Measurements from ENCODE around the gene CYB561D2. TPM values are rescaled to one million over a fixed set of nuclear protein-coding genes. Genes with fewer than 3 reads are reported as not detected.

Gene CYB561D2
- total RNA-seq, 1 donor from 2014 or later = 30.0 TPM

DNA sequence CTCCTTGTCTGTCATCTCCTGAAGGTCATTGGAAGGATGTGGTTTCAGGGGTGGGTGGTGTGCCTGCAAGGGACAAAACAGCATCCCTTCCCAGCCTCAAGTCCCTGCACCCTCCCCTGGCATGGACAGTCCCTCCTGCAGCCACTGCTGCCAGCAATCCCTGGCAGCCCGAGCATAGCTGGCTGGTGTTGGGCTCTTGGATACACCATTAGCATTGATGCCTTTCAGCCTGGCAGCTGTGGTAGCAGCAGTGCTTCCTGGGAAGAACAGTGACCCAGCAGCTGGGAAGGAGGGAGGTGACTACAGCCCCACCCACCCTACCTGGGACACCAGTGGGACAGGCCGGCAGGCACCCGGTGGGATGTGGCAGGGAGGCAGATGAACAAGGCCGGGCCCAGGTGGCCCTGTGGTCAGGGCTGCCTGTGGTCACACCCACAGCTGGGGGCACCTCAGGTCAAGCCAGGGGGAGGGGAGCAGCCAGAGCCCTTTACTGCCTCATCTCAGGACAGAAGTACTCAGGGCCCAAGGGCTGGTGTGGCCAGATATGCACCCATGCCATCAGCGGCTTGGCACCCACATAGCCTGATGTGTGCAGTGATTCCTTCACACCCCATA, 41.5 kb downstream of the CYB561D2 start:
- no peak for DNase-seq

DNA sequence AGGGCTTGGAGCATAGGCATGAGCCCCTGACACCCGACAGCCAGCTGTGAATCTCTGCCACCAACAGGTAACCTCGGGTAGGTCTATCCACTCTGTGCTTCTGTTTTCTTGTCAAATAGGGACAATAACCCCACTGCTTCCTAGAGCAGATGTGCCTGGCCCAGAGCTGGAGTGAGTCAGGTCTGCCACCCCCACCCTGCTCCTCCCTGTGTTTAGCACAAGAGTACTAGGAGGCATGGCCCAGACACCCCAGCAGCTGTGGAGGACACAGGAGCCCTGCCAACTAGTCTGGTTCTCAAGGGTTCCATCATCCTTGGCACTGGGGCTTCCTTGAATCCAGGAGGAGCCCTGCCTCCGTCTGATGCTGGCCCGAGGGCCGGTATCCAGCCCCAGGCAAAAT, 42.4 kb downstream of the CYB561D2 start:
- no peak for DNase-seq

DNA sequence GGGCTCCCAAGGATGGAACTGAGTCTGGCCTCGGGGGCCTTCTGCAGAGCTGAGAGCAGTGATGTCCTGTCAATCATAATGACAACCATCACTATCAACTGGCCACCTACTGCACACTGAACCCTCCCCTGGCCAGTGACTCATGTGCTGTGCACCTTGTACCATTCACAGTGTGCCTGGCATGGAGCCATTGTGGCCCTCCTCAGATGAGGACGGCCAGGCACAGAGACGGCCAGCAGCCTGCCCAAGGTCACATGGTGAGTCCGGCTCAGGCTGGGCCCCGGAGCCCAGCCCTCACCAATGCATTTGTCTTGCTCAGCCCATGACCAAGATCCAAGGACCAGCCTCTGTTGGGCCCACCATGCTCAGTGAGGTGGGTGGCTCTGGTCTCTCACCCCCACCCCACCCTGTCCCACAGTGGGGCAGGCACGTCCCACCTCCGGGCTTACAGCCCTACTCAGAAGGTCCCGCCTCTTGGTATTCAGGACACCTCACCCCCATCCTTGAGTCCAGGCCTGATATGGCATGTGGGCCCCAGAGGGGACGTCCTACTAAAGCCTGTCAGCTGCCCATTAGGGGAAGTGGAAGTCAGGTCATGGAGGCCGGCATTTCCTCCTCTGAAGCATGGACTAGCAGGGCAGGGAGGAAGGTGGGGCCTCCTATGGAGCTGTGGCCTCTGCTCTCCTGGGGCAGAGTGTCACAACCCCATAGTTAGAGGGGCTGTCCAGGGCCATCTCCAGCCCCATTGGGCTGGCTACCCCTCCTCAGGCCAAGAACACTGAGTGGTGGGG, 44.6 kb downstream of the CYB561D2 start:
- DNase-seq = peak; percentile 4

DNA sequence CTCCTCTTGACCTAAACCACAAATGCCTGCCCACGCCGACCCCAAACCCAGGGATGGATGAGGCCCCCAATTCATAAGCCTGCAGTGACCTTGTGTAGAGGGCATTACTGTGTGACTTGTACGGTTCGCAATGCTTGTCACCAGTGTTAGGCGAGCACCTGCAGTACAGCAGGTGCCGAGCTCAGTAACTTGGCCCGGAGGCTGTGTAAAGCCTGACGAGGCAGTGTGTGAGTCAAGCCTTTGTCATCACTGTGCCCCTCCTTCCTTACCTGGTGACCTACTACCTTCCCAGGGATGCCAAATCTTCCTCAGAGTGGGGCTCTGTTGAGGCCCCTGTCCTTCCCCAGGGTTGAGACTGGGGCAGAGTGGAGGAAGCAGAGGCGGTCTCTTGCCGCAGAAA, 45.8 kb downstream of the CYB561D2 start:
- no peak for DNase-seq

DNA sequence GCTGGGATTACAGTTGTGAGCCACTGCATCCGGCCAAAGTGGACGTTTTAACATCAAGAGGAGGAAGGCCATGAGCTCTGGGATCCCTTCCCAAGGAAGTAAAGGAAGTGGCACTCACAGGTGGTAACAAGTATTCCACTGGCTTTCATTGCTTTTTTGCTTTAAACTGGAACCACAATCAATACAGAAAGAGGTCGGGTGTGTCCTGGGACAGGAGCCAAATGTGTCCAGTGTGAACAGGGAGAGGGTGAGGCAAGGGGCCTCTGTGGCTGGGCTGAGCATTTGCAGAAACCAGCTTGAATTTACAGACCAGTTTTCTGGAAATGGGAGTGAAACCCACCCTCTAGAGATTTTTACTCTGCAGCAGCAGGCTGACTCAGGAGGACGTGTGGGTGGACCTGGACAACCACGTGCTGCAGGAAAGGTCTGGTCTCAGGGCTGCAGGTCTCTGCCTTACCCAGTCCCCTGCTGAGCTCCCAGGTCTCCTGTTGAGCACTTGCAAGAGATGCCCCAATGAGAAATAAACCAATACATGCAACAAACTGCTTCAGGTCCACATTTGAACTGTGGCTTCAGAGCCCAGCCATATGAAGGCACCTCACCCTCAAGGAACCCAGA, 51.4 kb downstream of the CYB561D2 start:
- no peak for DNase-seq

Other genes with a start within 250 kb of the CYB561D2 start
- gene SEMA3F, start 195.5 kb upstream of the CYB561D2 start, total RNA-seq = 44.6 and 79.4 TPM in 2 replicates
- gene GNAT1, start 159.3 kb upstream of the CYB561D2 start, total RNA-seq = not detected in 2 replicates
- gene SLC38A3, start 145.6 kb upstream of the CYB561D2 start, total RNA-seq = not detected in 2 replicates
- gene GNAI2, start 114.7 kb upstream of the CYB561D2 start, total RNA-seq = 624 and 776 TPM in 2 replicates
- 0.51 and 1.4 TPM in 2 replicates for gene SEMA3B, start 81.7 kb upstream of the CYB561D2 start, total RNA-seq
- gene LSMEM2, start 71.8 kb upstream of the CYB561D2 start, total RNA-seq = not detected in 2 replicates
- gene IFRD2, start 58.4 kb upstream of the CYB561D2 start, total RNA-seq = 92.2 and 113 TPM in 2 replicates
- gene HYAL3, start 51.5 kb upstream of the CYB561D2 start, total RNA-seq = 24.0 and 28.1 TPM in 2 replicates
- gene NAA80, start 51.5 kb upstream of the CYB561D2 start, total RNA-seq = 4.9 and 7.3 TPM in 2 replicates
- gene HYAL1, start 47.3 kb upstream of the CYB561D2 start, total RNA-seq = 11.4 and 30.6 TPM in 2 replicates
- gene HYAL2, start 28.1 kb upstream of the CYB561D2 start, total RNA-seq = 600 and 601 TPM in 2 replicates
- gene TUSC2, start 22.6 kb upstream of the CYB561D2 start, total RNA-seq = 19.7 and 20.8 TPM in 2 replicates
- gene RASSF1, start 10.0 kb upstream of the CYB561D2 start, total RNA-seq = 21.7 and 28.8 TPM in 2 replicates
- gene ZMYND10, start 5.1 kb upstream of the CYB561D2 start, total RNA-seq = 0.05 TPM in 1 of 2 replicates, not detected in the other
- 14.0 and 16.8 TPM in 2 replicates for gene NPRL2, start 87 bp upstream of the CYB561D2 start, total RNA-seq
- gene TMEM115, start 8.7 kb downstream of the CYB561D2 start, total RNA-seq = 60.3 and 61.6 TPM in 2 replicates
- gene CACNA2D2, start 152.8 kb downstream of the CYB561D2 start, total RNA-seq = not detected in 2 replicates
- 2.7 and 3.6 TPM in 2 replicates for gene C3orf18, start 216.9 kb downstream of the CYB561D2 start, total RNA-seq
- gene HEMK1, start 218.7 kb downstream of the CYB561D2 start, total RNA-seq = 8.1 and 13.3 TPM in 2 replicates

All from dermis blood vessel endothelial cell (primary cell).